Activated B cell treated with CpG ODN at 0.5 μM for 24 hours (primary cell): Measurements from ENCODE around the gene NOL9. TPM values are rescaled to one million over a fixed set of nuclear protein-coding genes. Genes with fewer than 3 reads are reported as not detected.

Source experiments
- ATAC-seq: fragments of 200-7000 bp; cut with Tn5 transposase; one replicate; pipeline ENCODE4 v1.10.0; 2021; ENCODE audit warnings: low read depth, mild to moderate bottlenecking, moderate library complexity
- CTCF ChIA-PET: fragments of 350-600 bp; sonication (Branson Sonifier 250); formaldehyde crosslinking; loops from one replicate; lab custom pipeline; 2021; ENCODE audit warnings: antibody characterized with exemption; lab: Charles Lee
- POLR2A ChIA-PET: fragments of 350-600 bp; sonication (Branson Sonifier 250); formaldehyde crosslinking; loops from one replicate; lab custom pipeline; 2021; ENCODE audit warnings: antibody characterized with exemption; lab: Charles Lee
- DNase-seq: peaks from one replicate; pipeline ENCODE4 v3.0.0; 2022
- H3K27ac Mint-ChIP-seq: one replicate; pipeline ENCODE4 v1.8.0; 2020; ENCODE audit warnings: mixed read lengths
- H3K27me3 Mint-ChIP-seq: one replicate; pipeline ENCODE4 v1.8.0; 2021; ENCODE audit warnings: mixed read lengths
- H3K36me3 Mint-ChIP-seq: one replicate; pipeline ENCODE4 v1.8.0; 2021; ENCODE audit warnings: low read depth, mixed read lengths
- H3K4me1 Mint-ChIP-seq: one replicate; pipeline ENCODE4 v1.8.0; 2021; ENCODE audit warnings: mixed read lengths
- H3K4me3 Mint-ChIP-seq: one replicate; pipeline ENCODE4 v1.8.0; 2020; ENCODE audit warnings: mild to moderate bottlenecking, mixed read lengths
- H3K9me3 Mint-ChIP-seq: one replicate; pipeline ENCODE4 v1.8.0; 2020; ENCODE audit warnings: mixed read lengths
- CTCF ChIP-seq: fragments of 200-600 bp; IDR thresholded peaks from one replicate; pipeline ENCODE4 v1.8.0; 2022; ENCODE audit warnings: antibody characterized with exemption, mild to moderate bottlenecking
- intact Hi-C: fragments of 100-400 bp; cut with micrococcal nuclease; formaldehyde crosslinking; loops from one replicate; pipeline ENCODE4 v1.15.1; 2024
- total RNA-seq: library from RNA; stranded (reverse); gene quantifications from 2 replicates; pipeline ENCODE4 v1.2.3, GENCODE V29; 2022

Gene NOL9
- total RNA-seq, 1 donor from 2014 or later = 58.6 TPM

- no peak overlapping the region for H3K4me3 Mint-ChIP-seq
- DNase-seq = no peak
- H3K9me3 Mint-ChIP-seq = no peaks in the 10 kb centered on the region
- ChIA-PET CTCF (interaction anchor here (1.3 kb wide), 1 partner anchor 10 kb away, joined by 3 read pairs; no protein-coding TSS in a partner anchor), POLR2A (no interaction called here)
- intact Hi-C loops = no loop called here
- peaks cover 10% of the 10 kb centered on the region for H3K4me1 Mint-ChIP-seq
- no peak for ATAC-seq
- TF ChIP-seq CTCF = no peak
- no peaks in the 10 kb centered on the region for H3K36me3 Mint-ChIP-seq
- H3K27ac Mint-ChIP-seq = no peak overlapping the region
- H3K27me3 Mint-ChIP-seq = peaks cover 29% of the 10 kb centered on the region
Measured at GRCh38 chr1:6499296-6499695, 55.0 kb downstream of the NOL9 start.

- ChIA-PET CTCF (no interaction called here), POLR2A (no interaction called here)
- TF ChIP-seq CTCF = no peak
- Mint-ChIP-seq H3K9me3 (no peaks in the 10 kb centered on the region), H3K27me3 (peaks cover 29% of the 10 kb centered on the region), H3K36me3 (no peaks in the 10 kb centered on the region), H3K4me1 (peaks cover 10% of the 10 kb centered on the region), H3K27ac (no peak overlapping the region), H3K4me3 (no peak overlapping the region)
- no peak for DNase-seq
- ATAC-seq = no peak
- intact Hi-C loops = no loop called here
Measured at GRCh38 chr1:6498576-6499111, 55.7 kb downstream of the NOL9 start.

GRCh38 chr1:6497867-6498575 is 56.3 kb downstream of the NOL9 start:
- Mint-ChIP-seq H3K27ac (no peak overlapping the region), H3K9me3 (no peaks in the 10 kb centered on the region), H3K4me3 (peak overlapping the region; percentile 73), H3K36me3 (no peaks in the 10 kb centered on the region), H3K27me3 (peaks cover 29% of the 10 kb centered on the region), H3K4me1 (peaks cover 10% of the 10 kb centered on the region)
- ATAC-seq (no peak), DNase-seq (no peak)
- CTCF ChIA-PET = no interaction called here
- intact Hi-C loops = no loop called here
- TF ChIP-seq CTCF = no peak
- POLR2A ChIA-PET = no interaction called here

DNA sequence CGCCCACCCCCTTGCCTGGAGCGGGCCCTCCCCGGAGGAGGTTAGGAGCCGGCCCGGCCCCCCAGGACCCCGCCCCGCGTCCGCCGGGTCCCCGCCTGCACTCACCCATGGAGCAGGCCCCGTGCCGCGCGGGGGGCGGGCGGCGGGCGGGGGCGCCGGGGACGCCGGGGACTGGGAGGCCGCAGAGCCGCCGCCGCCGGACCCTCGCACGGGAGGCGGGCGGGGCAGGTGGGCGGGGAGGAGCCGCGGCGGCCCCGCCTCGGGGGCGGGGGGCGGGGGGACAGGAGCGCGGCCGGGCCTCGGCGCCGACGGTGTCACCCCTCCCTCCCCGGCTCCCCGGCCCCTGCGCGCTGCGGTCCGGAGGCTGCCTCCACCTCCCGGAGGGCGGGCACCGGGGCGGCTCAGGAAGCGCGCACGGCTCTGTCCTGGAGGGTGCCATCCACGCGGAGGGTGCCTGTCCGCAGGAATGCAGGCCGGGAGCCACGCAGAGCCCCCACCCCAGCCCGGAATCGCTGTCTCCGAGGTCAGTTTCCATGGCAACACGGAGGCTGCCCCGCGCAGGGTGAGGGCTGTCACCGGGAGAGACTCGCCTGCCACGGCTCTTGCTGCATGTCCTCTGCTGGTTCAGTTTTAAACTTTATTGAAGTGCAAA is 57.0 kb downstream of the NOL9 start:
- TF ChIP-seq CTCF = no peak
- CTCF ChIA-PET = no interaction called here
- POLR2A ChIA-PET = no interaction called here
- no peak overlapping the region for H3K27ac Mint-ChIP-seq
- H3K9me3 Mint-ChIP-seq = no peaks in the 10 kb centered on the region
- DNase-seq = no peak
- peak; percentile 67 for ATAC-seq
- peaks cover 10% of the 10 kb centered on the region for H3K4me1 Mint-ChIP-seq
- H3K36me3 Mint-ChIP-seq = no peaks in the 10 kb centered on the region
- peak overlapping the region; percentile 73 for H3K4me3 Mint-ChIP-seq
- intact Hi-C loops = no loop called here
- H3K27me3 Mint-ChIP-seq = peaks cover 29% of the 10 kb centered on the region

GRCh38 chr1:6496890-6497214 is 57.5 kb downstream of the NOL9 start:
- CTCF ChIA-PET = no interaction called here
- intact Hi-C loops = no loop called here
- H3K4me1 Mint-ChIP-seq = peaks cover 10% of the 10 kb centered on the region
- H3K4me3 Mint-ChIP-seq = peak overlapping the region; percentile 24
- H3K9me3 Mint-ChIP-seq = no peaks in the 10 kb centered on the region
- DNase-seq = no peak
- ATAC-seq = no peak
- H3K36me3 Mint-ChIP-seq = no peaks in the 10 kb centered on the region
- H3K27ac Mint-ChIP-seq = no peak overlapping the region
- TF ChIP-seq CTCF = no peak
- H3K27me3 Mint-ChIP-seq = peaks cover 29% of the 10 kb centered on the region
- POLR2A ChIA-PET = no interaction called here
